Activated CD8-positive, alpha-beta memory T cell treated with anti-CD3 and anti-CD28 coated beads for 4 hours (primary cell): ENCODE measurements around the gene PTPRN2.

Experiments
- DNase-seq, 2 donors: peaks; one replicate each; pipeline ENCODE4 v3.0.0-alpha.2; 2020; ENCODE audit warnings: low read depth in 2 of 2

The PTPRN2 gene

DNA sequence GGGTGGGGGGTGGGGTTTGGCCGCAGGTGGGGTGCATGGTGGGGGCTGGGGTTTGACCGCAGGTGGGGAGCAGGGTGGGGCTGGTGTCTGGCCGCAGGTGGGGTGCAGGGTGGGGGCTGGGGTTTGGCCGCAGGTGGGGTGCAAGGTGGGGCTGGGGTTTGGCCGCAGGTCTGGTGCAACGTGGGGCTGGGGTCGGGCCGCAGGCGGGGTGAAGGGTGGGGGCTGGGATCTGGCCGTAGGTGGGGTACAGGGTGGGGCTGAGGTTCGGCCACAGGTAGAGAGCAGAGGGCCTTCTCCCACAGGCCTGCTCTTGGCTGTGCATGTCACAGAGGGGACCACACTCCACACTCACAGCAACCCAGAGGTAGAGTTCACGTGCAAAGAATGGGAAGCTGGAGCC lies 586.6 kb downstream of the PTPRN2 start:
- DNase-seq = no peak

- DNase-seq = no peak
Measured at GRCh38 chr7:158000160-158000559, 587.5 kb downstream of the PTPRN2 start.

GRCh38 chr7:157998884-157999552 lies 588.6 kb downstream of the PTPRN2 start:
- no peak for DNase-seq

DNA sequence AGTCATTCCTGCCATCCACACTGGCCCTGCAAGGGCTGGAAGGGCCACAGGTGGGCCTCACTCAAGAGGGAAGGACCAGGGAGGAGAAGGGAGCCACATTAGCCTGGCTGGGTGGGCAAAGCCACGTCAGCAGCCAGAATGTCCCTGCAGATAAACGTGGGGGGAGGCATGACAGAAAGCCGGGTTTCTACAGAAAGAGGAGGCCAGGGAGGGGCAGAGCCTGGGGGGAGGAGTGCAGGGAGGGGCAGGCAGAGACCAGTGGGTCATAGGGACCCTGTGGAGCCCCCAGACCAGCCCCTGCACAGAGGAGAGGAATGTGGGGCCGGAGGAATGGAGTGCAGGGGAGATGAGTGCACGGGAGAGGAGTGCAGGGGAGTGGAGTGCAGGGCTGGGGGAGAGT lies 590.2 kb downstream of the PTPRN2 start:
- no peak for DNase-seq

DNA sequence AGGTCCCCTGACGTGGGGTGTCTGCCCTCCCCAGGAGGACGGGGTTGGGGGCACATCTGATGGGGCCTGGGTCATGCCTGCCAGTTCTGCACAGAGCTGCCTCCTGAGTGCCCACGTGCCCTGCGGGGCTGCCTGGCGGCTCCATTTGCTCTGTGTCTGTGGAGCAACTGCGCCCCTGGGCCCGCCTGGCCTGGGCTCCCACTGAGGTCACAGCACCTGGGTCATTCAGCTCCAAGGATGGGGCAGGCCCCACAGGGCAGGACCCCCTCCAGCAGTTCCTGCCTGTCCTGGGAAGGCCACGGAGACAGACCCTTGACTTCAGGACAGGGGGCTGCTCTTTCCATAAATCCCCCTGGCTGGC lies 590.6 kb downstream of the PTPRN2 start:
- no peak for DNase-seq

DNA sequence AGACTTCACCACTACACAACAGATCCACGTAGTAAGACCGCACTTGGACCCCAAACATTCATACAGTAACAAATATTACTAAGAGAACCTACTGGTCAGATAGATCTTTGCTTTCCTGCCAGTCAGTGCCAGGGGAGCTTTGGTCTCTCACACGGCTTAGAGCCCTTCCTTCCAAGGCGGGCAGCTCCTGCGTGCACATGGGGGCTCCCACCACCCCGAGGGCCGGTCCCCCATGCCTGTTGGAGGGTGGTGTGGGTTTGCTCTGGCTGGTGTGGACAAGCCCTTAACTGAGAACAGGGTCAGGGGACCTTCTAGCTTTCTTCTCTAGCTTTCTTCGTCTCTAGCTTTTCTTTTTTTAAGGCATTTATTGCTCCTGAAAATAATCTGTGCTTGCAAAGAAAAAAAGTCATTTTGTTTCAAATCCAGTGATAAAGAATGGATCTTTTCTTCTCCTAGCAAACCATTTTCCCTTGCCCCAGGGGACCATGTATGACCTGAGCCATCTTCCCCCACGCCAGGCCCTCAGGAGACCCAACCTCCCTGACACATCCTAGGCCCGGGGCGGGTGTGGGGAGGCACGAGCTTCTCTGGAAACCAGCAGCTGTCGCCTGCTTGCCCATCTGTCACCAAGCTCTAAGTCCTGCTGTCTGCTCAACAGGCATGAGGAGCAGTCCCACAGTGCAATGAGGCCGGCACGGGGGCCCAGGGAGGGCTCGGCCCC lies 591.1 kb downstream of the PTPRN2 start:
- no peak for DNase-seq

DNA sequence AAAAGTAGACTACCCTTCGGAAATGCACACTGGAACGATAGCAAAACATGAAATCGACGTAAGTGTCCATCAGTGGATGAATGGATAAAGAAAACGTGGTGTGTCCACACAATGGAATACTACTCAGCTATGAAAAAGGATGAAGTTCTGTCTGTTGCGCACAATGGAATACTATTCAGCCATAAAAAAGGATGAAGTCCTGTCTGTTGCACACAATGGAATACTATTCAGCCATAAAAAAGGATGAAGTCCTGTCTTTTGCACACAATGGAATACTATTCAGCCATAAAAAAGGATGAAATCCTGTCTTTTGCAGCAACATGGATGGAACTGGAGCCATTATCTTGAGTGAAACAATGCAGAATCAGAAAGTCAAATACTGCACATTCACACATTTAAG lies 591.8 kb downstream of the PTPRN2 start:
- DNase-seq = no peak

- no peak for DNase-seq
Measured at GRCh38 chr7:157994319-157994718, 593.3 kb downstream of the PTPRN2 start.

DNA sequence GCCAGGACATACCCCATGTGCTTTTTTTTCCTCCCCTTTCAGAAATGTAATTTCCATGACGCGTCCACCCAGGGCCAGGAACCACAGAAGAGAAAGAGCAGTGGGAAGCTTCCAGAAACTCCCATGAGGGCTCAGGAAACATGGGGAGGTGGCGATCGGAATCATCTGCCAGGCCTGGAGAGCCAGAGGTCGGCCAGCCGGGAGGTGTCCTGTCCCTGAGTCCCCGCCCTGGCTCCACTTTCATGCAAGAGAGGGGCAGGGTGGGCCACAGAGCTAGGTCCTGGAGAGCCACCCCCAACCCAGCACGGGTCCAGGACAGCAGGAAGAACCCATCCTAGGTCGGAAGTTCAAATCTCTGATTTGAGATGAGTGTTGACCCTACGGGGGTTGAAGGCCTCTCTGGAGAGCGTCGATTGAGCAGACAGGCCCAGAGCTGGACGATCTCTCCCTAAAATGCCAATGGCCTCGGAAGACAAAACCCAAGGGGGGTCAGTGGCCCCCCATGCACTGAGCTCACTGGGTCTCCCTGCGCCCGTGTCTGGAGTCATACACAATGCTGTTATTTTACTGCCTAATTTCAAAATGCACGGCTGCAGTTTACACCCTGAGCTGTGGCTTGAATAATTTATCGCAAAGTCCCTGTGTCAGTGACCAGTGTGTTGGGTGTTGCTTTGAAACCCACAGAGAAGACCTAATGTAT lies 594.1 kb downstream of the PTPRN2 start:
- DNase-seq = no peak

GRCh38 chr7:157992511-157993160 lies 595.0 kb downstream of the PTPRN2 start:
- no peak for DNase-seq

DNA sequence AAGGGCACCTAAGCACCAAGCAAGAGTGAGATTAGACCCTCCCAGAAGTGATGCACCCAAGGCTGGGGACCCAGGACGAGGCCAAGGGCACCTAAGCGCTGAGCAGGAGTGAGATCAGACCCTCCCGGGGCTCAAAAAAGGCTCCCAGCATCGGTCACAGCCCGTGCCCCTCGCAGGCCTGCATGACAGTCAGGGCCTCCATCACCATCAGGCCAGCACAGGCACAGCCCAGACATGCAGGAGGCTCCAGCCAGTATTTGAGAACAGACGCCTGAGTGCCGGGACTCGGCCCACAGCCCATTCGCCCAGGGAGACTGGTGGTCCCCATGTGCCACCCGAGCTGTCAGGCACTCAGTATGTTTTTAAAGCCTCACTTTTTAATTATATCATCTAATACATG lies 595.9 kb downstream of the PTPRN2 start:
- DNase-seq = no peak

- DNase-seq = no peak
Measured at GRCh38 chr7:157991351-157991750, 596.3 kb downstream of the PTPRN2 start.

DNA sequence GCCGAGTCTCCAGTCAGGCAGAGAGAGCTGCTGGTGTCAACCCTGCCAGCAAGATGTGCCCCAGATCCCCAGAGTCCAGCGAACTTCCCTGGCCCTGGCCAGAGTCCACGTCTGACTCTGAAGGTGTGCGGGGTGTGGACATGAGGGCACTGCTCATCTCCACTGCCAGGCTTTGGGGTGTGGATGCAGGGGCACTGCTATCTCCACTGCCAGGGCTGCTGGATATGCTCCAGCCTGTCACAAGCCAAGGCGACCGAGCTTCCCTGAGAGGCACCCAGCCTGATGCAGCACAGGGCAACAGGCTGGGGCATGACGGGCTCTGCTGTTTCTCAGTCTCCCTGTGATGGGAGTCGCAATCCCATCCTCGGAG lies 596.8 kb downstream of the PTPRN2 start:
- DNase-seq = no peak

- no peak for DNase-seq
Measured at GRCh38 chr7:157990226-157990880, 597.3 kb downstream of the PTPRN2 start.

GRCh38 chr7:157989589-157989988 lies 598.0 kb downstream of the PTPRN2 start:
- DNase-seq = no peak

- no peak for DNase-seq
Measured at GRCh38 chr7:157987906-157988305, 599.7 kb downstream of the PTPRN2 start.

GRCh38 chr7:157986051-157986450 lies 601.6 kb downstream of the PTPRN2 start:
- DNase-seq = no peak

GRCh38 chr7:157985636-157986035 lies 602.0 kb downstream of the PTPRN2 start:
- no peak for DNase-seq

- DNase-seq = no peak
Measured at GRCh38 chr7:157984423-157985163, 603.0 kb downstream of the PTPRN2 start.

DNA sequence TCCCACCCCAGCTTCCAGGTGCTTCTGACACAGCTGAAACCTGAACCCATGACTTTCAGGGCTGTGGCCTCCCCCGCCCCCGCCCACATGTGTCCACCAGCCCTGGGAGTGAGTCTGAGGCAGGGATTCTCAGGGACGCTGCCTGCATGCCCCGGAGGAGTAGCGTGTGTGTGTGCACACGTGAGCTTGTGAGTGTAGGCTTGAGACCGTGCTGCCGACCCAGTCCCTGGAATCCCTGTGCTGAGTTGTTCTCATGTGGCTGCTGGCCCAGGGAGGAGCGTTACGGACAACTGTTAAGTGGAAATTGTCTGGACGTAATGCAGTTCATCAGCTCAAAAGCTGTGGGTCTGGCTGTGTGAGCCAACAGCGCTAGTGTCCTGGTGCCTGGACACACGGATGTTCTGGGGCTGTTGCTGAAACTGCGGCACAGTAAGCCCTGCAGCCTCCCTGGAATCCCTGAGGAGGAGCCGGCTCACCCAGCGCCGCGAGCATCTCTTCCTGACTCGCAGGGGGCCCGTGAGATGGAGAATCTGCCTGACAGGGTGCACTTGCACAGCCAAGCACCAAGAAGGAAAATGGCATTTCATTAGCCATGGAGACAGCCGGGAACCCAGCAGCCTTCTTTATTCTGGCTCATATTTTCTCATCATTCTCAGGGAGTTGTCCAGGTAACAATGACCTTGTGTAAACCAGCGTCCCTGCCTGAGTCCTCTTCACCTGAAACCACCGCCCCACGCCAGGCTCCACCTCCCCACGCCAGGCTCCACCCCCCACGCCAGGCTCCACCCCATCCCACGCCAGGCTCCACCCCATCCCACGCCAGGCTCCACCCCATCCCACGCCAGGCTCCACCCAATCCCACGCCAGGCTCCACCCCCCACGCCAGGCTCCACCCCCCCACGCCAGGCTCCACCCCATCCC lies 603.9 kb downstream of the PTPRN2 start:
- DNase-seq = no peak
